OCI-LY1 (cell line): ENCODE measurements around the gene ADAMTS8.

Experiments
- H2AFZ ChIP-seq: fragments of 200-600 bp; sonication (generic), shearing (Covaris generic); 2 replicates; pipeline ENCODE4 v1.6.0; 2014; ENCODE audit warnings: antibody characterized with exemption, mild to moderate bottlenecking, low read length
- H3F3A ChIP-seq: fragments of 200-600 bp; sonication (generic), shearing (Covaris generic); 2 replicates; pipeline ENCODE4 v1.6.0; 2014; ENCODE audit warnings: mild to moderate bottlenecking, antibody characterized with exemption, low read length, moderate library complexity; ENCODE audit not compliant: insufficient read depth
- H3K27ac ChIP-seq: fragments of 200-600 bp; sonication (generic); 2 replicates; pipeline ENCODE4 v1.5.1; 2014; ENCODE audit warnings: low read length, mixed run types, mild to moderate bottlenecking, low read depth; ENCODE audit not compliant: poor library complexity, severe bottlenecking
- H3K27me3 ChIP-seq: fragments of 200-600 bp; sonication (generic); 2 replicates; pipeline ENCODE4 v1.6.0; 2014; ENCODE audit warnings: antibody characterized with exemption, mild to moderate bottlenecking, low read length, moderate library complexity; ENCODE audit not compliant: insufficient read depth
- H3K36me3 ChIP-seq: fragments of 200-600 bp; sonication (generic); 2 replicates; pipeline ENCODE4 v1.6.1; 2014; ENCODE audit warnings: mild to moderate bottlenecking, antibody characterized with exemption, low read length, moderate library complexity, mixed read lengths; ENCODE audit not compliant: insufficient read depth
- H3K4me1 ChIP-seq: fragments of 200-600 bp; sonication (generic); 2 replicates; pipeline ENCODE4 v1.5.1; 2014; ENCODE audit warnings: mild to moderate bottlenecking, low read length, moderate library complexity; ENCODE audit not compliant: insufficient read depth, severe bottlenecking
- H3K4me2 ChIP-seq: fragments of 200-600 bp; sonication (generic), shearing (Covaris generic); 2 replicates; pipeline ENCODE4 v1.6.1; 2014; ENCODE audit warnings: low read length
- H3K4me3 ChIP-seq: fragments of 200-600 bp; sonication (generic); 2 replicates; pipeline ENCODE4 v1.5.1; 2014; ENCODE audit warnings: low read length, low read depth, mild to moderate bottlenecking, mixed read lengths; ENCODE audit not compliant: poor library complexity, severe bottlenecking
- H3K79me2 ChIP-seq: fragments of 200-600 bp; shearing (Covaris generic); 2 replicates; pipeline ENCODE4 v1.6.1; 2016; ENCODE audit warnings: mixed run types, low read length, mixed read lengths; ENCODE audit not compliant: insufficient read depth
- H3K9ac ChIP-seq: fragments of 200-600 bp; sonication (generic), shearing (Covaris generic); 2 replicates; pipeline ENCODE4 v1.6.1; 2014; ENCODE audit warnings: mild to moderate bottlenecking, low read length, mixed read lengths
- H3K9me2 ChIP-seq: fragments of 200-600 bp; sonication (generic), shearing (Covaris generic); 2 replicates; pipeline ENCODE4 v1.6.1; 2014; ENCODE audit warnings: low read depth, mild to moderate bottlenecking, low read length, mixed read lengths
- H3K9me3 ChIP-seq: fragments of 200-600 bp; shearing (Covaris generic); 2 replicates; pipeline ENCODE4 v1.6.1; 2014; ENCODE audit warnings: low read length, mixed read lengths
- H4K20me1 ChIP-seq: fragments of 200-600 bp; sonication (generic), shearing (Covaris generic); 2 replicates; pipeline ENCODE4 v1.6.0; 2016; ENCODE audit warnings: mild to moderate bottlenecking, low read length; ENCODE audit not compliant: insufficient read depth
- EZH2 ChIP-seq: fragments of 200-600 bp; sonication (generic), shearing (Covaris generic); IDR thresholded peaks from 2 replicates; pipeline ENCODE4 v1.8.0; 2017; ENCODE audit warnings: borderline replicate concordance, mixed run types, mild to moderate bottlenecking, antibody characterized with exemption, low read length, moderate library complexity, mixed read lengths
- TF ChIP-seq, protein P1 (sequence below): fragments of 200-600 bp; sonication (generic), shearing (Covaris generic); IDR thresholded peaks from 2 replicates; pipeline ENCODE4 v1.5.1; 2017; ENCODE audit warnings: mild to moderate bottlenecking, antibody characterized with exemption, low read length, moderate library complexity, mixed read lengths

Gene ADAMTS8

DNA sequence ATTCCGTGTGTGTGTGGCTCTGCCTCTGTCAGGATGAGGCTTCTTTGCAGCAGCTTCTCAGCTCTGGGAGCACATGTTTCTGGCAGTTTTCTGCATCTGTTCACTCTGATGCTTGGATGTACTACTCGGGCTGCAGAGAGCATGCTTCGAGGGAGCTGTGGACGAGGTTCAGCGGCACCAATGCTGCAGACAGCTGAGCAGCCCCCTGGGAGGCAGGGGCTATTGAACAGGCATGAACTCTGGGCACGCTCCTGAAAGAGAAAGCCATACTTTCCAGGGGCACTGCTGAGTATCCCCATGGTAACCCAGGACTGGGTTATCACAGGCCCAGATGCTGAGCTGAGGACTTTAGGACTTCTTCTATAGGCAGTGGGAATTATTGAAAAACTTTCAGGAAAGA is 33.8 kb downstream of the ADAMTS8 start:
- TF ChIP-seq, protein P1, sequence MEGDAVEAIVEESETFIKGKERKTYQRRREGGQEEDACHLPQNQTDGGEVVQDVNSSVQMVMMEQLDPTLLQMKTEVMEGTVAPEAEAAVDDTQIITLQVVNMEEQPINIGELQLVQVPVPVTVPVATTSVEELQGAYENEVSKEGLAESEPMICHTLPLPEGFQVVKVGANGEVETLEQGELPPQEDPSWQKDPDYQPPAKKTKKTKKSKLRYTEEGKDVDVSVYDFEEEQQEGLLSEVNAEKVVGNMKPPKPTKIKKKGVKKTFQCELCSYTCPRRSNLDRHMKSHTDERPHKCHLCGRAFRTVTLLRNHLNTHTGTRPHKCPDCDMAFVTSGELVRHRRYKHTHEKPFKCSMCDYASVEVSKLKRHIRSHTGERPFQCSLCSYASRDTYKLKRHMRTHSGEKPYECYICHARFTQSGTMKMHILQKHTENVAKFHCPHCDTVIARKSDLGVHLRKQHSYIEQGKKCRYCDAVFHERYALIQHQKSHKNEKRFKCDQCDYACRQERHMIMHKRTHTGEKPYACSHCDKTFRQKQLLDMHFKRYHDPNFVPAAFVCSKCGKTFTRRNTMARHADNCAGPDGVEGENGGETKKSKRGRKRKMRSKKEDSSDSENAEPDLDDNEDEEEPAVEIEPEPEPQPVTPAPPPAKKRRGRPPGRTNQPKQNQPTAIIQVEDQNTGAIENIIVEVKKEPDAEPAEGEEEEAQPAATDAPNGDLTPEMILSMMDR, result no peak
- TF ChIP-seq EZH2, result no peak
- H3K36me3 ChIP-seq, result no peaks in the 10 kb centered on the region
- no peaks in the 10 kb centered on the region for H3K79me2 ChIP-seq
- H3K9me3 ChIP-seq, result no peaks in the 10 kb centered on the region
- H4K20me1 ChIP-seq, result no peaks in the 10 kb centered on the region
- H3F3A ChIP-seq, result no peaks in the 10 kb centered on the region
- no peaks in the 10 kb centered on the region for H3K4me1 ChIP-seq
- no peak overlapping the region for H2AFZ ChIP-seq
- H3K4me2 ChIP-seq, result no peak overlapping the region
- no peak overlapping the region for H3K27ac ChIP-seq
- no peak overlapping the region for H3K9ac ChIP-seq
- H3K9me2 ChIP-seq, result no peaks in the 10 kb centered on the region
- H3K4me3 ChIP-seq, result no peak overlapping the region
- H3K27me3 ChIP-seq, result peaks cover 3% of the 10 kb centered on the region; the same call in 1 of the 2 replicates

DNA sequence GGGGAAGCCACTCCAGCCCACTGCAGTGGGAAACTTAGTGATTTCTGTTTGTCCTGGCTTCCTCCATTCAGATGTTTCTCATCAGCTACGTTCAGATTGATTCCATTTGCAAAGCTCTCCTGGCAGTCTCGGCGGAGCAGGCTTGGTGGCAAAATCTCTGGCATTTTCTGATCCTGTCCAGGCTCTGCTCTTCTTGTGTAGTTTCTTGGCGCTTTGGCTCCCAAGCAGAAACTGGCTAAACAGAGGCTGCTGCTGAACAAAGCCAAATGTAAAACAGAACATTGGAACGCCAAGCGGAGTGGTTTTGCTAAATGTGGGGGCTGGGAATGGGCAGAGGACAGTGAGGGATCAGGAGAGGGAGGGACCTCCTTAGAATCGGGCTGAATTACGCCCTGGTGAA is 36.7 kb downstream of the ADAMTS8 start:
- TF ChIP-seq, protein P1, result no peak
- no peak for TF ChIP-seq EZH2
- Histone ChIP-seq H3K36me3 (no peaks in the 10 kb centered on the region), H3K4me2 (no peak overlapping the region), H3K27me3 (peaks cover 3% of the 10 kb centered on the region; the same call in 1 of the 2 replicates), H3K4me3 (no peak overlapping the region), H3F3A (no peaks in the 10 kb centered on the region), H4K20me1 (no peaks in the 10 kb centered on the region), H3K4me1 (no peaks in the 10 kb centered on the region), H2AFZ (no peak overlapping the region), H3K79me2 (no peaks in the 10 kb centered on the region), H3K9me2 (no peaks in the 10 kb centered on the region), H3K27ac (no peak overlapping the region), H3K9ac (no peak overlapping the region), H3K9me3 (no peaks in the 10 kb centered on the region)

DNA sequence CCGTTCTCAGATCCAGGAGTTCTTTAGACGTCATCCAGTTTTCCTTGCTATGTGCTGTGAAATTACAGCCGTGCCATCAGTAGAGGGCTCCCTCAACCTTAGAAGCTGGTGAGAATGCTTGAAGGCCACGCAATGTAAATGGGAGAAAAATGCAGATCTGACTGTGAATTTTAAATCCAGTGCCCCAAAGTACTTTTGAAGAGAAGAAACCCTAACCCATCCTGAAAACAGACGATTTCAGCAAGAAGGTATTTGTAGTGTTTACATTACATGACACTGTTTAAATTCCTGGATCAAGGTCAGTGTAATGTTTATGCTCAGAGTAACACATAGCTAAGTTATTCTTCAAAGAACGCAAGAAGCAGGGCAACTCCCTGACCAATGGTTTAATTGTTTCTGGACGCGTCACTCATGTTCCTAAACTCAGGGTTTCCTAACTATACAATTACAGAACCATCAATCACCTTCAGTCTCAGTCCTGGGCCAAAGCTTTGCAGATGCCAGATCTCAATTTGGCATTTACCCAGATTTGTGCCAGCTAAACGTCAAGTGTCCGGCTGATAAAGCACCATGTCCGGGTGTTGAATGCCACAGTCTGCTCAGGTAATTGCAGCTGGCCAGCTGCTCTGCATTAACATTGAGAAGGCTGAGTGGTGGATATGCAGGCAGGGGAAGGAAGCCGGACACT is 38.2 kb downstream of the ADAMTS8 start:
- H3K9me2 ChIP-seq, result no peaks in the 10 kb centered on the region
- no peaks in the 10 kb centered on the region for H3K36me3 ChIP-seq
- H3K9ac ChIP-seq, result no peak overlapping the region
- H2AFZ ChIP-seq, result no peak overlapping the region
- peaks cover 3% of the 10 kb centered on the region; the same call in 1 of the 2 replicates for H3K27me3 ChIP-seq
- no peak overlapping the region for H3K27ac ChIP-seq
- H3K4me2 ChIP-seq, result no peak overlapping the region
- no peaks in the 10 kb centered on the region for H3K79me2 ChIP-seq
- no peaks in the 10 kb centered on the region for H3K4me1 ChIP-seq
- H3K9me3 ChIP-seq, result no peaks in the 10 kb centered on the region
- no peak for TF ChIP-seq EZH2
- TF ChIP-seq, protein P1, result peak; percentile 25; the same call in 1 of the 2 replicates
- no peak overlapping the region for H3K4me3 ChIP-seq
- H4K20me1 ChIP-seq, result no peaks in the 10 kb centered on the region
- no peaks in the 10 kb centered on the region for H3F3A ChIP-seq
